Measurements from ENCODE around the gene FBXL15.

Gene FBXL15, protein sequence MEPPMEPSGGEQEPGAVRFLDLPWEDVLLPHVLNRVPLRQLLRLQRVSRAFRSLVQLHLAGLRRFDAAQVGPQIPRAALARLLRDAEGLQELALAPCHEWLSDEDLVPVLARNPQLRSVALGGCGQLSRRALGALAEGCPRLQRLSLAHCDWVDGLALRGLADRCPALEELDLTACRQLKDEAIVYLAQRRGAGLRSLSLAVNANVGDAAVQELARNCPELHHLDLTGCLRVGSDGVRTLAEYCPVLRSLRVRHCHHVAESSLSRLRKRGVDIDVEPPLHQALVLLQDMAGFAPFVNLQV

GRCh38 chr10:102420714-102421506 is at the start of gene FBXL15:
FBXL15 (plus strand) TSS chr10:102420836; CDS start chr10:102421130, 294 bp downstream.
- Histone ChIP-seq H3K4me1 (ENCODE audit: insufficient read depth, low read length) (peaks cover 42% of the 10 kb centered on the region), H3K4me3 (ENCODE audit: low read length) (peak within 1 kb of the TSS; percentile 82), H3K9me3 (ENCODE audit: low read length) (no peaks in the 10 kb centered on the region), H2AFZ (ENCODE audit: low read depth, low read length) (peak within 1 kb of the TSS; percentile 42), H3K36me3 (ENCODE audit: insufficient read depth, low read length) (peaks cover 19% of the 10 kb centered on the region), H3K27me3 (ENCODE audit: insufficient read depth, low read length) (no peaks in the 10 kb centered on the region)

GRCh38 chr10:102371295-102371694 is 49.3 kb upstream of the FBXL15 start:
- Histone ChIP-seq H3K36me3 (ENCODE audit: insufficient read depth, low read length) (peaks cover 86% of the 10 kb centered on the region), H3K4me1 (ENCODE audit: insufficient read depth, low read length) (no peaks in the 10 kb centered on the region), H2AFZ (ENCODE audit: low read depth, low read length) (no peak overlapping the region), H3K9me3 (ENCODE audit: low read length) (no peaks in the 10 kb centered on the region), H3K4me3 (ENCODE audit: low read length) (no peak overlapping the region), H3K27me3 (ENCODE audit: insufficient read depth, low read length) (no peaks in the 10 kb centered on the region)

GRCh38 chr10:102375250-102375649 is 45.4 kb upstream of the FBXL15 start:
- Histone ChIP-seq H3K36me3 (ENCODE audit: insufficient read depth, low read length) (peaks cover 75% of the 10 kb centered on the region), H3K4me1 (ENCODE audit: insufficient read depth, low read length) (no peaks in the 10 kb centered on the region), H2AFZ (ENCODE audit: low read depth, low read length) (no peak overlapping the region), H3K4me3 (ENCODE audit: low read length) (no peak overlapping the region), H3K27me3 (ENCODE audit: insufficient read depth, low read length) (no peaks in the 10 kb centered on the region), H3K9me3 (ENCODE audit: low read length) (no peaks in the 10 kb centered on the region)

GRCh38 chr10:102375867-102376266 is 44.8 kb upstream of the FBXL15 start:
- Histone ChIP-seq H3K36me3 (ENCODE audit: insufficient read depth, low read length) (peaks cover 75% of the 10 kb centered on the region), H3K27me3 (ENCODE audit: insufficient read depth, low read length) (no peaks in the 10 kb centered on the region), H2AFZ (ENCODE audit: low read depth, low read length) (no peak overlapping the region), H3K4me3 (ENCODE audit: low read length) (no peak overlapping the region), H3K9me3 (ENCODE audit: low read length) (no peaks in the 10 kb centered on the region), H3K4me1 (ENCODE audit: insufficient read depth, low read length) (no peaks in the 10 kb centered on the region)

GRCh38 chr10:102376901-102377300 is 43.7 kb upstream of the FBXL15 start:
- no peaks in the 10 kb centered on the region for H3K27me3 ChIP-seq (ENCODE audit: insufficient read depth, low read length)
- no peaks in the 10 kb centered on the region for H3K9me3 ChIP-seq (ENCODE audit: low read length)
- no peak overlapping the region for H3K4me3 ChIP-seq (ENCODE audit: low read length)
- H3K36me3 ChIP-seq (ENCODE audit: insufficient read depth, low read length), result peaks cover 76% of the 10 kb centered on the region
- no peak overlapping the region for H2AFZ ChIP-seq (ENCODE audit: low read depth, low read length)
- no peaks in the 10 kb centered on the region for H3K4me1 ChIP-seq (ENCODE audit: insufficient read depth, low read length)

DNA sequence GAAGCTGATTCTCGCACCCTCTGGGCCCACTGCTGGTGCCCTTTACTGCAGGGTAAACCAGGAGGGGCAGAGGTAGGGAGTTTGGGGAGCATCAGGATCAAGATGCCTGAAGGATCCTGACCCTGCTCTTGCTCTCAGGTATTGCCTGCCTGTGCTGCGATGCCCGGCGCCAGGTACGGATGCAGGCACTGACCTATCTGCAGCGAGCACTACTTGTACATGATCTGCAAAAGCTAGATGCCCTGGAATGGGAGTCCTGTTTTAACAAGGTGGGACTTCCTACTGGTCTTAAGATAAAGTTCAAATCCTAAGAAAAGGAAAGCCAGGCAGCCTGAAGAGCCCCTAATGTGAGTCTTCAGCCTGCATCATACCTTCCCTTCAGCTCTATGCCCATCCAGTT is 41.3 kb upstream of the FBXL15 start:
- Histone ChIP-seq H3K4me1 (ENCODE audit: insufficient read depth, low read length) (no peaks in the 10 kb centered on the region), H3K4me3 (ENCODE audit: low read length) (no peak overlapping the region), H3K27me3 (ENCODE audit: insufficient read depth, low read length) (no peaks in the 10 kb centered on the region), H3K9me3 (ENCODE audit: low read length) (no peaks in the 10 kb centered on the region), H2AFZ (ENCODE audit: low read depth, low read length) (no peak overlapping the region), H3K36me3 (ENCODE audit: insufficient read depth, low read length) (peaks cover 60% of the 10 kb centered on the region)

DNA sequence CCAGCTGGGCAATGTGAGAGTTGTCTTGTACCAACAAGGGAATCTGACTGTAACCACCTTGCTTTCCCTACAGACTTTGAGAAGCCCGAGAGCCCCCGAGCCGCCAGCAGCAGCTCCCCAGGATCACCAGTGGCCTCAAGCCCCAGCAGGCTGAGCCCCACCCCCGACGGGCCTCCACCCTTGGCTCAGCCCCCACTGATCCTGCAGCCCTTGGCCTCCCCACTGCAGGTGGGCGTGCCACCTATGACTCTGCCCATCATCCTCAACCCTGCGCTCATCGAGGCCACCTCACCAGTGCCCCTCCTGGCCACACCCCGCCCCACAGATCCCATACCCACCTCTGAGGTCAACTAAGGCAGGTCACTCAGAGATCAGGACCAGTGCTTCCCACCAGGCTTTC is 38.7 kb upstream of the FBXL15 start:
- peaks cover 39% of the 10 kb centered on the region for H3K36me3 ChIP-seq (ENCODE audit: insufficient read depth, low read length)
- no peak overlapping the region for H2AFZ ChIP-seq (ENCODE audit: low read depth, low read length)
- no peaks in the 10 kb centered on the region for H3K9me3 ChIP-seq (ENCODE audit: low read length)
- H3K27me3 ChIP-seq (ENCODE audit: insufficient read depth, low read length), result no peaks in the 10 kb centered on the region
- H3K4me1 ChIP-seq (ENCODE audit: insufficient read depth, low read length), result no peaks in the 10 kb centered on the region
- H3K4me3 ChIP-seq (ENCODE audit: low read length), result no peak overlapping the region

GRCh38 chr10:102382871-102383270 is 37.8 kb upstream of the FBXL15 start:
- H3K27me3 ChIP-seq (ENCODE audit: insufficient read depth, low read length), result no peaks in the 10 kb centered on the region
- peaks cover 38% of the 10 kb centered on the region for H3K36me3 ChIP-seq (ENCODE audit: insufficient read depth, low read length)
- no peaks in the 10 kb centered on the region for H3K4me1 ChIP-seq (ENCODE audit: insufficient read depth, low read length)
- no peaks in the 10 kb centered on the region for H3K9me3 ChIP-seq (ENCODE audit: low read length)
- H3K4me3 ChIP-seq (ENCODE audit: low read length), result no peak overlapping the region
- H2AFZ ChIP-seq (ENCODE audit: low read depth, low read length), result no peak overlapping the region

DNA sequence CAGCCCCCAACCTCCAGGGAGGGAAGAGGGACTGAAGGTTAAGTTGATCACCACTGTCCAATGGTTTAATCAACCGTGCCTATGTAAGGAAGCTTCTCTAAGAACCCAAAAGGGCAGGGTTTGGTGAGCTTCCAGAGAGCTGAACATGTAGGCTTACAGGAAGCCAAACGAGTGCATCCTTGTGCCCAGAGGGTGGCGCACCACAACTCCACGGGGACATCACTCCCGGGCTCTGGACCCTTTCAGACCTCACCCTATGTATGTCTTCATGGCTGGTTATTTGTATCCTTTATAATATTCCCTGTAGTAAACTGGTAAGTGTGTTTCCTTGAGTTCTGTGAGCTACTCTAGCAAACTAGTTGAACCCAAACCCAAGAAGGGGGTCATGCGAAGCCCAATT is 36.6 kb upstream of the FBXL15 start:
- Histone ChIP-seq H3K36me3 (ENCODE audit: insufficient read depth, low read length) (peaks cover 33% of the 10 kb centered on the region), H3K4me1 (ENCODE audit: insufficient read depth, low read length) (no peaks in the 10 kb centered on the region), H3K27me3 (ENCODE audit: insufficient read depth, low read length) (no peaks in the 10 kb centered on the region), H2AFZ (ENCODE audit: low read depth, low read length) (no peak overlapping the region), H3K9me3 (ENCODE audit: low read length) (no peaks in the 10 kb centered on the region), H3K4me3 (ENCODE audit: low read length) (no peak overlapping the region)

DNA sequence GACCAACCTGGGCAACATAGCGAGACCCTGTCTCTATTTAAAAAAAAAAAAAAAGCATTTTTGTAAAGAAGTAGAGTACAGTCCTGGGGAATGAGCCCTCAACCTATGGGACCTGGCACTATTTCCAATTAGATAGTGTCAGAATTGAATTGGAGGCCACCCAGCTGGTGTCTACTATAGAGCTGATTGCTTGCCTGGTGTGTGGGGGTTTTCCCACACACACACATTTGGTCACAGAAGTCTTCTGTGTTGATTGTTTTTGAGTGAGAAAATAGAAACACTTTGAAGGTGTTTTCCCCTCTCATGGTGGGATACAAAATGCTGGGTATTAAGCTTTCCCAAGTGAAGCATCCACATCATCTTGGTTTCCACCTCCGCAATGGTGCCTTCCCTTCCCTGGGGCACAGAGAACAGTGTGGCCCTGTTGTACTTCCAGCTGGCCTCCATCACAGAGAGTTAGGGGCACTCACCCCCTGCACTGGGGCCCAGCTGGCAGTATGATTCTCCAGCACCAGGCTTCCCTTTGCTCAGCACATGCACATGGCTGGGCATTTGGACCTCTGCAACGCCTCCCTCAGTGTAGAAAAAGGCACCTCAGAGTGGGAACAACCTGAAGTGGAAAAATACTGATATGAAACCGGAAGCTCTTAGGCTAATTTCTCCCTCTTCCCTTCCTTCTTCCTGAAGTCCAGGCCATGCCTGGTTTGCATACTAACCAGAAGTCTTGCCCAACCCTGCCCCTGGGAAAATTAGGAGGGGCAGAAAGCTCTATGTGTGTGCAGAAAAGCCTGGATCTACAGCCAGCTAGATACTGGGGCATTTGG is 35.8 kb upstream of the FBXL15 start:
- Histone ChIP-seq H3K27me3 (ENCODE audit: insufficient read depth, low read length) (no peaks in the 10 kb centered on the region), H2AFZ (ENCODE audit: low read depth, low read length) (no peak overlapping the region), H3K4me1 (ENCODE audit: insufficient read depth, low read length) (no peaks in the 10 kb centered on the region), H3K36me3 (ENCODE audit: insufficient read depth, low read length) (peaks cover 25% of the 10 kb centered on the region), H3K9me3 (ENCODE audit: low read length) (no peaks in the 10 kb centered on the region), H3K4me3 (ENCODE audit: low read length) (no peak overlapping the region)

GRCh38 chr10:102389894-102390293 is 30.7 kb upstream of the FBXL15 start:
- H3K27me3 ChIP-seq (ENCODE audit: insufficient read depth, low read length), result no peaks in the 10 kb centered on the region
- no peaks in the 10 kb centered on the region for H3K9me3 ChIP-seq (ENCODE audit: low read length)
- H2AFZ ChIP-seq (ENCODE audit: low read depth, low read length), result no peak overlapping the region
- H3K4me3 ChIP-seq (ENCODE audit: low read length), result no peak overlapping the region
- H3K36me3 ChIP-seq (ENCODE audit: insufficient read depth, low read length), result no peaks in the 10 kb centered on the region
- peaks cover 6% of the 10 kb centered on the region for H3K4me1 ChIP-seq (ENCODE audit: insufficient read depth, low read length)

DNA sequence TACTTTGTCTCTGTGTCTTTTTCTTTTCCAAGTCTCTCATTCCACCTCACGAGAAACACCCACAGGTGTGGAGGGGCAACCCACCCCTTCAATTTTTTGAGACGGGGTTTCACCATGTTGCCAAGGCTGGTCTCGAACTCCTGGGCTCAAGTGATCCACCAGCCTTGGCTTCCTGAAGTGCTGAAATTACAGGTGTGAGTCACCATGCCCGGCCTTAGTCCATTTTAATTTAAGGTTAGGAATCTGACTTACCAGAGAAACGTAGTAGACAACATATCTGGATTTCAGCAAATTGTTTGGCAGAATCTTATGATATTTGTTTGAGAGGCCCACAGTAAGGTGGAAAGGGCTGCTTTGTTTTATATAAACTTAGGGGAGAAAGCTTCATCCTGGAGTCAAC is 28.3 kb upstream of the FBXL15 start:
- Histone ChIP-seq H3K36me3 (ENCODE audit: insufficient read depth, low read length) (no peaks in the 10 kb centered on the region), H3K4me3 (ENCODE audit: low read length) (no peak overlapping the region), H3K4me1 (ENCODE audit: insufficient read depth, low read length) (peaks cover 18% of the 10 kb centered on the region), H3K27me3 (ENCODE audit: insufficient read depth, low read length) (no peaks in the 10 kb centered on the region), H2AFZ (ENCODE audit: low read depth, low read length) (no peak overlapping the region), H3K9me3 (ENCODE audit: low read length) (no peaks in the 10 kb centered on the region)

Data from neuron (in vitro differentiated cells).